Measurements from ENCODE around the gene CA6.

DNA sequence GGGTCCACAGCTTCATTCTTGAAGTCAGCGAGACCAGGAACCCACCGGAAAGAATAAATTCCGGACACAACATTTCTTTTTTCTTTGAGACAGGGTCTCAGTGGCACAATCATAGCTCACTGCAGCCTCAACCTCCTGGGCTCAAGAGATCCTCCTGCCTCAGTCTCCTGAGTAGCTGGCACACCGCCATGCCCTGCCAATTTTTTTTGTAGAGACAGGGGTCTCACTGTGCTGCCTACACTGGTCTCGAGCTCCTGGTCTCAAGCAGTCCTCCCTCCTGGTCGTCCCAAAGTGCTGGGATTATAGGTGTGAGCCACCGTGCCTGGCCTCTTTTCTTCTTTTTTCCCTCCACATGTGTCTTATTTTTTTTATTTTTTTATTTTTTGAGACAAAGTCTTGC is 46.6 kb upstream of the CA6 start:
- no peak for TF ChIP-seq SP1 (IDR thresholded peaks at IDR 0.05)
- no peak for TF ChIP-seq FOXM1 (IDR thresholded peaks at IDR 0.05; ENCODE audit: borderline replicate concordance)
- no peak for TF ChIP-seq ELF4 (IDR thresholded peaks at IDR 0.05)
